ENCODE data around the gene CBX5.

The CBX5 gene

DNA sequence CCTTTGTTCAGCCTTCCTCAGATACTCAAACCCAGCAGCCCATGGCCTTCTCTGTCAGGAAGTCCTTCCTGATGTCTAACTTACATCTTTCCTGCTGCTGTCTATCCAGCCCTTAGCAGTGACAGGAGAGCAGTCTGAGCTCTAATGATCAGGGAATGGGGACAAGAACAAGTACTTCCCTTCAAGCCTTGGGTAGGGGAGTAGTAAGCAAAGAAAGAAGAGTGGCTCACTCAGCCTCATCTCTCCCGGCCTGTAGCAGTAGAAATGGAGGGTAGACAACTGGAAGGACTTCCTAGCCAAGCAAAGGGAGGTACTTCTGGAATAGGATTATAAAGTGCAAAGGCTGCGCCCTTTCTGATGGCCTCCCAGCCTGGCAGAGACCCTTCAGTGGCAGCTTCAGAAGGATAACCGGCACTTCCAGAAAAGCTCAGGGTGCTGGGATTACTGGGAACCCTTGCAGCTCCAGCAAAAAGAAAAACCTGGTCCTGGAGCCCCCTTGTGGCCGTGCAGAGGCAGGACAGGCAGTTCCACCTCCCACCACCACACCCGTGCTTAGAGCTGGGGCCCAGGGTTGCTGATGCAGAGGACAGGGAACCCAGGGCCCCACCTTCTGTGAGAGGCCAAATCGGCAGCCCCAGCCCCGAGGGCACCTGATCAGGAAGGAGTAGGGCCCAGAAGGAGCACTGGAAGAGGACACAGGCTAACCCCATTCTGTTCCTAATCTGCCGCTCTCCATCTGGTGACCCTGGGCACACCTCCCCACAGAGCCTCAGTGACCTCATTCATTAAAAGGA is 78.7 kb downstream of the CBX5 start:
- no peaks in the 10 kb centered on the region for H3K9me3 ChIP-seq (ENCODE audit: insufficient read depth, low read length)
- H3K27me3 ChIP-seq (ENCODE audit: insufficient read depth, insufficient read length), result peaks cover 69% of the 10 kb centered on the region

GRCh38 chr12:54200412-54200811 is 79.5 kb downstream of the CBX5 start:
- Histone ChIP-seq H3K9me3 (ENCODE audit: insufficient read depth, low read length) (no peaks in the 10 kb centered on the region), H3K9ac (ENCODE audit: insufficient read length, low read depth) (no peak overlapping the region), H3K36me3 (ENCODE audit: insufficient read depth, insufficient read length, low read length) (no peaks in the 10 kb centered on the region), H3K27me3 (ENCODE audit: insufficient read depth, insufficient read length) (peaks cover 63% of the 10 kb centered on the region), H3K4me1 (ENCODE audit: insufficient read depth, insufficient read length) (peaks cover 8% of the 10 kb centered on the region), H3K4me3 (ENCODE audit: insufficient read length, low read depth) (no peak overlapping the region)
- no peak for DNase-seq (ENCODE audit: low read depth, low spot score)
- TF ChIP-seq ZNF274 (IDR thresholded peaks at IDR 0.05; ENCODE audit: low read depth, low read length), result no peak
- TF ChIP-seq SUZ12 (IDR thresholded peaks at IDR 0.05; ENCODE audit: extremely low read depth, insufficient read depth, insufficient read length), result no peak
- TF ChIP-seq YY1 (IDR thresholded peaks at IDR 0.05; ENCODE audit: insufficient read depth, insufficient read length), result no peak

More for the DNA sequence above, 78.7 kb downstream of the CBX5 start:
- TF ChIP-seq SUZ12 (IDR thresholded peaks at IDR 0.05; ENCODE audit: extremely low read depth, insufficient read depth, insufficient read length), result no peak
- no peak for TF ChIP-seq ZNF274 (IDR thresholded peaks at IDR 0.05; ENCODE audit: low read depth, low read length)
- TF ChIP-seq YY1 (IDR thresholded peaks at IDR 0.05; ENCODE audit: insufficient read depth, insufficient read length), result no peak
- peaks cover 10% of the 10 kb centered on the region for H3K4me1 ChIP-seq (ENCODE audit: insufficient read depth, insufficient read length)
- peak; percentile 65 for DNase-seq (ENCODE audit: low read depth, low spot score)
- no peaks in the 10 kb centered on the region for H3K36me3 ChIP-seq (ENCODE audit: insufficient read depth, insufficient read length, low read length)
- H3K9ac ChIP-seq (ENCODE audit: insufficient read length, low read depth), result peak overlapping the region; percentile 34
- H3K4me3 ChIP-seq (ENCODE audit: insufficient read length, low read depth), result no peak overlapping the region

DNA sequence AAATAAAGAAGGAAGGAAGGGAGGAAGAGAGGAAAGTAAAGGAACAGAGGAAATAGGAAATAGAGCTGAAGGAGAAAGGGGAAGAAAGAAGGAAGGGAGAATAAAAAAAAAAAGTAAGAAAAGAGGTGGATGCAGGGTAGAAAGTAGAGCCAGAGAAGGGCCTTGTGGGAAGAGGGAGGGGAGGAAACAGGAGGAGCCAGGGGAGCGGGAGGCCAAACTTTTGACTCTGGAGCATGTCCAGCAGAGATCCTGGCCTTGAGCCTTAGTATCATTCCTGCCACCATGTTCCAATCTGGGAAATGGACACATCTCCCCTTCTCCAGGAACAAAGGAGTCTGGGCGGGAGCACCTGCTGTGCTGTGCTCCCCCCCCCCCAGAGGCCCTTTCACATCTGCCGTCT is 80.0 kb downstream of the CBX5 start:
- Histone ChIP-seq H3K36me3 (ENCODE audit: insufficient read depth, insufficient read length, low read length) (no peaks in the 10 kb centered on the region), H3K9me3 (ENCODE audit: insufficient read depth, low read length) (no peaks in the 10 kb centered on the region), H3K9ac (ENCODE audit: insufficient read length, low read depth) (no peak overlapping the region), H3K27me3 (ENCODE audit: insufficient read depth, insufficient read length) (peaks cover 62% of the 10 kb centered on the region), H3K4me1 (ENCODE audit: insufficient read depth, insufficient read length) (peaks cover 8% of the 10 kb centered on the region), H3K4me3 (ENCODE audit: insufficient read length, low read depth) (no peak overlapping the region)
- TF ChIP-seq ZNF274 (IDR thresholded peaks at IDR 0.05; ENCODE audit: low read depth, low read length), result no peak
- TF ChIP-seq YY1 (IDR thresholded peaks at IDR 0.05; ENCODE audit: insufficient read depth, insufficient read length), result no peak
- no peak for TF ChIP-seq SUZ12 (IDR thresholded peaks at IDR 0.05; ENCODE audit: extremely low read depth, insufficient read depth, insufficient read length)
- DNase-seq (ENCODE audit: low read depth, low spot score), result no peak

GRCh38 chr12:54199034-54199433 is 80.9 kb downstream of the CBX5 start:
- Histone ChIP-seq H3K9ac (ENCODE audit: insufficient read length, low read depth) (no peak overlapping the region), H3K9me3 (ENCODE audit: insufficient read depth, low read length) (no peaks in the 10 kb centered on the region), H3K4me3 (ENCODE audit: insufficient read length, low read depth) (no peak overlapping the region), H3K36me3 (ENCODE audit: insufficient read depth, insufficient read length, low read length) (no peaks in the 10 kb centered on the region), H3K4me1 (ENCODE audit: insufficient read depth, insufficient read length) (peaks cover 8% of the 10 kb centered on the region), H3K27me3 (ENCODE audit: insufficient read depth, insufficient read length) (peaks cover 63% of the 10 kb centered on the region)
- TF ChIP-seq YY1 (IDR thresholded peaks at IDR 0.05; ENCODE audit: insufficient read depth, insufficient read length) (no peak), ZNF274 (IDR thresholded peaks at IDR 0.05; ENCODE audit: low read depth, low read length) (no peak), SUZ12 (IDR thresholded peaks at IDR 0.05; ENCODE audit: extremely low read depth, insufficient read depth, insufficient read length) (no peak)
- DNase-seq (ENCODE audit: low read depth, low spot score), result no peak

DNA sequence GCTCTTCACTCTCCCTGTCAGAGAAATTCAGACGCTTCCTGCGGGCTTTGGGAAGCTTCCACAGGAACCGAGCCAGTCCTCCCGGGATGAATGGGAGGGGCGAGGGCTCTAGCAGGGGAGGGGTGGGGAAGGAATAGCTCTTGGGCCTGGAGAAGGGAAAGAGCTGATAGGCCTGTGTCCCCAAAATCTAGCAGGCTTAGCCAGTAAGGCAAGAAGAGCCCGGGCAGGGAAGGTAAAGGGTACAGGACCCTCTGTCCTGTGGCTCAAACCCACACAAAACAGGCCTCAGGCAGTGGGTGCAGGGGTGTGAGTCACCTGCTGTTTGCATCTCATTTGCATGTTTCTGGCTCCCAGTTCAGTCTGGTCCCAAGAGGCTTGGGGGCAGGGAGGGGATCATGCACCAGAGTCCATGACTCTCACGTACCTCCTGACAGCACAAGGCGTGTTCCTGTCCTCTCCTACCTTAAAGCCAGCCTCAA is 82.5 kb downstream of the CBX5 start:
- Histone ChIP-seq H3K36me3 (ENCODE audit: insufficient read depth, insufficient read length, low read length) (no peaks in the 10 kb centered on the region), H3K4me1 (ENCODE audit: insufficient read depth, insufficient read length) (peaks cover 8% of the 10 kb centered on the region), H3K9ac (ENCODE audit: insufficient read length, low read depth) (no peak overlapping the region), H3K9me3 (ENCODE audit: insufficient read depth, low read length) (no peaks in the 10 kb centered on the region), H3K4me3 (ENCODE audit: insufficient read length, low read depth) (no peak overlapping the region), H3K27me3 (ENCODE audit: insufficient read depth, insufficient read length) (peaks cover 67% of the 10 kb centered on the region)
- no peak for DNase-seq (ENCODE audit: low read depth, low spot score)
- no peak for TF ChIP-seq YY1 (IDR thresholded peaks at IDR 0.05; ENCODE audit: insufficient read depth, insufficient read length)
- no peak for TF ChIP-seq ZNF274 (IDR thresholded peaks at IDR 0.05; ENCODE audit: low read depth, low read length)
- no peak for TF ChIP-seq SUZ12 (IDR thresholded peaks at IDR 0.05; ENCODE audit: extremely low read depth, insufficient read depth, insufficient read length)

DNA sequence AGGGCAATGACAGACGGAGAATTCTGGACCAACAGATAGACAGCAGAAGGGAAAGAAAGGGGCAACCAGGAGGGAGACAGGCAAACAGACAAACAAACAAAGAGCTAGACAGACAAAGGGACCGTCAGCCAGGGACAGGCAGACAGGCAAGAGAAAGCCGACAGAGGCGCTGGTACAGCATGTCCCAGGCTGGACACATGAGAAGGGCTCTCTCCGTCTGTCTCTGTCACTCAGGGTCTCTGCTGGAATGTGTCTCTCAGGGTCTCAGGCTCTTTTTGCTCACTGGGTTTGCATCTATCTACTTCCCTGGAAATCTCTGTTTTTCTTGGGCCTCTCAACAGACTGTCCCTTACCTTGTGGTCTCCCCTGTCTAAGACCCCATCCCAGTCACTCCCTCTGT is 82.9 kb downstream of the CBX5 start:
- Histone ChIP-seq H3K27me3 (ENCODE audit: insufficient read depth, insufficient read length) (peaks cover 67% of the 10 kb centered on the region), H3K9ac (ENCODE audit: insufficient read length, low read depth) (no peak overlapping the region)

DNA sequence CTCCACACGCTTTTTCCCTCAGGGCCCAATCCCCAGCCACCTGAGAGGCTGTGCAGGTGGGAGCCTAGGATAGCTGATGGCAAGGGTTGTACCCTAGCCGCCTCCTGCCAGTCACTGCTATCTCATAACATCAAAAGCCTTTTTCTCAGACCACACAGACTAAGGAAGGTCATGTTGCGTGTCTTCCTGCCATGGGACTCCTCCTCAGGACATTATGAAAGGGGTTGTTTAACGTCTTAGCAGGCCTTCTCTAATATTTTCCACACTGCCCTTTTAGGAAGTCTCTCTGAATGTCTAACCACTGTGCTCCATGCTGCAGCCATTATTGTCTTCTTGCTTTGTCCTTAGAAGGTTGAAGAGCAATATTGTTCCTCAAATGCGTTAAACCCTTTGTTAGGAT is 83.5 kb downstream of the CBX5 start:
- DNase-seq (ENCODE audit: low read depth, low spot score), result no peak
- Histone ChIP-seq H3K4me3 (ENCODE audit: insufficient read length, low read depth) (no peak overlapping the region), H3K9ac (ENCODE audit: insufficient read length, low read depth) (no peak overlapping the region), H3K27me3 (ENCODE audit: insufficient read depth, insufficient read length) (peaks cover 72% of the 10 kb centered on the region), H3K36me3 (ENCODE audit: insufficient read depth, insufficient read length, low read length) (no peaks in the 10 kb centered on the region), H3K4me1 (ENCODE audit: insufficient read depth, insufficient read length) (peaks cover 9% of the 10 kb centered on the region), H3K9me3 (ENCODE audit: insufficient read depth, low read length) (no peaks in the 10 kb centered on the region)
- TF ChIP-seq SUZ12 (IDR thresholded peaks at IDR 0.05; ENCODE audit: extremely low read depth, insufficient read depth, insufficient read length) (no peak), YY1 (IDR thresholded peaks at IDR 0.05; ENCODE audit: insufficient read depth, insufficient read length) (no peak), ZNF274 (IDR thresholded peaks at IDR 0.05; ENCODE audit: low read depth, low read length) (no peak)

More for the DNA sequence above, 82.9 kb downstream of the CBX5 start:
- no peaks in the 10 kb centered on the region for H3K36me3 ChIP-seq (ENCODE audit: insufficient read depth, insufficient read length, low read length)
- no peak for DNase-seq (ENCODE audit: low read depth, low spot score)
- no peak overlapping the region for H3K4me3 ChIP-seq (ENCODE audit: insufficient read length, low read depth)
- no peak for TF ChIP-seq SUZ12 (IDR thresholded peaks at IDR 0.05; ENCODE audit: extremely low read depth, insufficient read depth, insufficient read length)
- TF ChIP-seq ZNF274 (IDR thresholded peaks at IDR 0.05; ENCODE audit: low read depth, low read length), result no peak
- no peak for TF ChIP-seq YY1 (IDR thresholded peaks at IDR 0.05; ENCODE audit: insufficient read depth, insufficient read length)
- H3K9me3 ChIP-seq (ENCODE audit: insufficient read depth, low read length), result no peaks in the 10 kb centered on the region
- peaks cover 8% of the 10 kb centered on the region for H3K4me1 ChIP-seq (ENCODE audit: insufficient read depth, insufficient read length)

Measured in NT2/D1 (cell line).